GM12875 (cell line): Measurements from ENCODE around the gene TIAL1.

Experiments
- H3K4me3 ChIP-seq: one replicate; pipeline ENCODE4 v1.5.1; 2011; ENCODE audit warnings: low read depth, low read length, control low read depth
- CTCF ChIP-seq: IDR thresholded peaks from 2 replicates; pipeline ENCODE4 v1.5.1; 2011; ENCODE audit warnings: low read depth, mild to moderate bottlenecking, control low read depth, inconsistent platforms, low read length, moderate library complexity, borderline replicate concordance; ENCODE audit not compliant: insufficient read depth

Gene TIAL1

GRCh38 chr10:119541046-119541445, 55.7 kb downstream of the TIAL1 start:
- TF ChIP-seq CTCF, result no peak
- H3K4me3 ChIP-seq, result peak overlapping the region; percentile 92

- no peak for TF ChIP-seq CTCF
- H3K4me3 ChIP-seq, result peak overlapping the region; percentile 31
Observed at GRCh38 chr10:119540038-119540437, 56.7 kb downstream of the TIAL1 start.

GRCh38 chr10:119539359-119539825, 57.4 kb downstream of the TIAL1 start:
- TF ChIP-seq CTCF, result no peak

GRCh38 chr10:119538632-119539358, 58.0 kb downstream of the TIAL1 start:
- TF ChIP-seq CTCF, result peak; percentile 41; the same call in 1 of the 2 replicates
- peak overlapping the region; percentile 23 for H3K4me3 ChIP-seq

More at GRCh38 chr10:119539359-119539825, 57.4 kb downstream of the TIAL1 start:
- H3K4me3 ChIP-seq, result peak overlapping the region; percentile 36

GRCh38 chr10:119537953-119538630, 58.7 kb downstream of the TIAL1 start:
- peak overlapping the region; percentile 21 for H3K4me3 ChIP-seq
- no peak for TF ChIP-seq CTCF

GRCh38 chr10:119536508-119537025, 60.2 kb downstream of the TIAL1 start:
- H3K4me3 ChIP-seq, result no peak overlapping the region
- no peak for TF ChIP-seq CTCF
